SK-N-SH treated with all-trans-retinoic acid at 6 μM for 48 hours (cell line): Measurements from ENCODE around the gene GRN.

Source experiments
- ATAC-seq: fragments of 200-7000 bp; cut with Tn5 transposase; 3 replicates; pipeline ENCODE4 v1.9.1; 2020; ENCODE audit warnings: mild to moderate bottlenecking, moderate library complexity
- ARNTL ChIP-seq: fragments of 450-650 bp; formaldehyde crosslinking; IDR thresholded peaks from 2 replicates; pipeline ENCODE4 v1.5.0; 2020; ENCODE audit warnings: low read depth, mild to moderate bottlenecking, moderate library complexity, borderline replicate concordance
- BACH2 ChIP-seq: fragments of 250-450 bp; sonication (Bioruptor Pico); IDR thresholded peaks from 2 replicates; pipeline ENCODE4 v1.9.0; 2021; ENCODE audit warnings: mild to moderate bottlenecking, borderline replicate concordance
- CREB5 ChIP-seq: fragments of 250-450 bp; sonication (Bioruptor Pico); IDR thresholded peaks from 2 replicates; pipeline ENCODE4 v1.5.1; 2020; ENCODE audit warnings: low read depth, mild to moderate bottlenecking, moderate library complexity
- CSRNP3 ChIP-seq: fragments of 250-450 bp; sonication (Bioruptor Pico); IDR thresholded peaks from 2 replicates; pipeline ENCODE4 v1.5.1; 2021; ENCODE audit warnings: mild to moderate bottlenecking, moderate library complexity
- ESRRG ChIP-seq: fragments of 250-450 bp; sonication (Bioruptor Pico); IDR thresholded peaks from 2 replicates; pipeline ENCODE4 v1.6.1; 2021; ENCODE audit warnings: mild to moderate bottlenecking
- GLIS3 ChIP-seq: fragments of 250-450 bp; sonication (Bioruptor Pico); IDR thresholded peaks from 2 replicates; pipeline ENCODE4 v1.5.0; 2020; ENCODE audit warnings: mild to moderate bottlenecking, moderate library complexity
- OSR1 ChIP-seq: fragments of 250-450 bp; sonication (Bioruptor Pico); IDR thresholded peaks from 2 replicates; pipeline ENCODE4 v1.8.0; 2022; ENCODE audit warnings: moderate library complexity, mild to moderate bottlenecking, inconsistent platforms
- PATZ1 ChIP-seq: fragments of 250-450 bp; sonication (Bioruptor Pico); IDR thresholded peaks from 2 replicates; pipeline ENCODE4 v1.8.0; 2020; ENCODE audit warnings: mild to moderate bottlenecking, moderate library complexity, borderline replicate concordance
- RARB ChIP-seq: fragments of 250-450 bp; sonication (Bioruptor Pico); IDR thresholded peaks from 2 replicates; pipeline ENCODE4 v1.8.0; 2021; ENCODE audit warnings: mild to moderate bottlenecking, moderate library complexity
- SNAI2 ChIP-seq: fragments of 250-450 bp; sonication (Bioruptor Pico); IDR thresholded peaks from 2 replicates; pipeline ENCODE4 v1.5.0; 2020; ENCODE audit warnings: mild to moderate bottlenecking, moderate library complexity
- TOX ChIP-seq: fragments of 250-450 bp; sonication (Bioruptor Pico); IDR thresholded peaks from 2 replicates; pipeline ENCODE4 v1.8.0; 2021; ENCODE audit warnings: mild to moderate bottlenecking, moderate library complexity, borderline replicate concordance
- TSHZ2 ChIP-seq: fragments of 250-450 bp; sonication (Bioruptor Pico); IDR thresholded peaks from 2 replicates; pipeline ENCODE4 v1.5.0; 2020; ENCODE audit warnings: mild to moderate bottlenecking, moderate library complexity
- ZC3H10 ChIP-seq: fragments of 250-450 bp; sonication (Bioruptor Pico); IDR thresholded peaks from 2 replicates; pipeline ENCODE4 v1.5.1; 2021; ENCODE audit warnings: mild to moderate bottlenecking, moderate library complexity
- ZFP30 ChIP-seq: fragments of 450-650 bp; formaldehyde crosslinking; IDR thresholded peaks from 2 replicates; pipeline ENCODE4 v1.5.0; 2022; ENCODE audit warnings: mild to moderate bottlenecking, moderate library complexity
- ZNF565 ChIP-seq: fragments of 450-650 bp; formaldehyde crosslinking; conservative IDR thresholded peaks from 2 replicates; pipeline ENCODE4 v1.5.0; 2020; ENCODE audit warnings: low read depth, mild to moderate bottlenecking, moderate library complexity
- ZNF70 ChIP-seq: fragments of 450-650 bp; formaldehyde crosslinking; IDR thresholded peaks from 2 replicates; pipeline ENCODE4 v1.5.0; 2020; ENCODE audit warnings: mild to moderate bottlenecking, moderate library complexity
- ZNF8 ChIP-seq: fragments of 450-650 bp; formaldehyde crosslinking; IDR thresholded peaks from 2 replicates; pipeline ENCODE4 v1.5.0; 2020; ENCODE audit warnings: mild to moderate bottlenecking, moderate library complexity

The GRN gene

GRCh38 chr17:44354582-44355561, 9.8 kb downstream of the GRN start (continued):
- TF ChIP-seq TSHZ2 (CRISPR knock-in tag) (no peak), ZNF8 (CRISPR knock-in tag) (no peak)
- TF ChIP-seq, all 23 proteins: peak for 0

- no peak for ATAC-seq
- TF ChIP-seq RARB (CRISPR knock-in tag) (no peak), CREB5 (CRISPR knock-in tag) (no peak), BACH2 (CRISPR knock-in tag) (no peak)
- TF ChIP-seq, all 23 proteins: peak for 0
Observed at GRCh38 chr17:44355642-44356099, 10.6 kb downstream of the GRN start.

- TF ChIP-seq ZFP30 (CRISPR knock-in tag) (no peak), ZC3H10 (CRISPR knock-in tag) (no peak), CREB5 (CRISPR knock-in tag) (no peak), PATZ1 (CRISPR knock-in tag) (no peak), ARNTL (CRISPR knock-in tag) (no peak), CSRNP3 (CRISPR knock-in tag) (no peak), ZNF70 (CRISPR knock-in tag) (no peak)
- TF ChIP-seq, all 23 proteins: peak for 0
- no peak for ATAC-seq
Observed at GRCh38 chr17:44356241-44356640, 11.1 kb downstream of the GRN start.

- no peak for TF ChIP-seq ESRRG
- TF ChIP-seq ZNF565: no peak
- TF ChIP-seq OSR1: no peak
- TF ChIP-seq ZFP30 (CRISPR knock-in tag): no peak
- TF ChIP-seq GLIS3 (CRISPR knock-in tag): no peak
- no peak for TF ChIP-seq SNAI2 (CRISPR knock-in tag)
- TF ChIP-seq TOX (CRISPR knock-in tag): no peak
- TF ChIP-seq CSRNP3 (CRISPR knock-in tag): no peak
- no peak for TF ChIP-seq ZC3H10 (CRISPR knock-in tag)
- no peak for TF ChIP-seq RARB (CRISPR knock-in tag)
- TF ChIP-seq ZNF70 (CRISPR knock-in tag): no peak
- no peak for TF ChIP-seq CREB5 (CRISPR knock-in tag)
- TF ChIP-seq BACH2 (CRISPR knock-in tag): no peak
- ATAC-seq: no peak
Observed at GRCh38 chr17:44358066-44358465, 13.0 kb downstream of the GRN start.
